Fibroblast of lung (primary cell): ENCODE data around the gene PDE10A. TPM values are rescaled to one million over a fixed set of nuclear protein-coding genes. Genes with fewer than 3 reads are reported as not detected.

ENCODE experiments used
- DNase-seq, 2 donors: peaks; one replicate each; pipeline versions ENCODE4 v3.0.0 to v3.0.0-alpha.2; 2010; ENCODE audit warnings: low read depth in 2 of 2
- H2AFZ ChIP-seq: 2 replicates; pipeline ENCODE4 v1.5.1; 2012; ENCODE audit warnings: low read length, control low read depth, inconsistent platforms
- H3K27ac ChIP-seq: 2 replicates; pipeline ENCODE4 v1.5.1; 2011; ENCODE audit warnings: low read length, control low read depth; ENCODE audit not compliant: insufficient read depth
- H3K27me3 ChIP-seq: 2 replicates; pipeline ENCODE4 v1.5.1; 2011; ENCODE audit warnings: mild to moderate bottlenecking, low read length; ENCODE audit not compliant: control insufficient read depth, insufficient read depth
- H3K36me3 ChIP-seq: 2 replicates; pipeline ENCODE4 v1.5.1; 2011; ENCODE audit warnings: low read length; ENCODE audit not compliant: control insufficient read depth, insufficient read depth
- H3K4me1 ChIP-seq: 2 replicates; pipeline ENCODE4 v1.5.1; 2011; ENCODE audit warnings: low read length; ENCODE audit not compliant: control insufficient read depth, insufficient read depth; ENCODE audit errors: extremely low read depth
- H3K4me2 ChIP-seq: 2 replicates; pipeline ENCODE4 v1.5.1; 2011; ENCODE audit warnings: low read length, control low read depth; ENCODE audit not compliant: insufficient read depth; ENCODE audit errors: extremely low read depth
- H3K4me3 ChIP-seq, 4 experiments: fragments of 200-600 bp in 1 of 4; sonication (generic) in 1 of 4; replicated peaks in 1 of 4; 2 replicates each; pipeline ENCODE4 v1.5.1; 2011 to 2016; ENCODE audit warnings: low read length in 4 of 4, low read depth in 3 of 4, mild to moderate bottlenecking in 3 of 4, control low read depth in 2 of 4, inconsistent platforms in 1 of 4, mixed read lengths in 1 of 4; ENCODE audit not compliant: insufficient read depth in 1 of 4; ENCODE audit errors: control extremely low read depth in 1 of 4
- H3K79me2 ChIP-seq: 2 replicates; pipeline ENCODE4 v1.5.1; 2012; ENCODE audit warnings: mild to moderate bottlenecking, low read length, inconsistent platforms; ENCODE audit not compliant: control insufficient read depth, insufficient read depth
- H3K9ac ChIP-seq: 2 replicates; pipeline ENCODE4 v1.5.1; 2011; ENCODE audit warnings: mild to moderate bottlenecking, low read length, control low read depth; ENCODE audit not compliant: insufficient read depth
- H3K9me3 ChIP-seq: 2 replicates; pipeline ENCODE4 v1.5.1; 2012; ENCODE audit warnings: low read depth, low read length; ENCODE audit not compliant: control insufficient read depth, insufficient read depth
- H4K20me1 ChIP-seq: 2 replicates; pipeline ENCODE4 v1.5.1; 2011; ENCODE audit warnings: low read length; ENCODE audit not compliant: control insufficient read depth, insufficient read depth; ENCODE audit errors: extremely low read depth
- EZH2 ChIP-seq: IDR thresholded peaks from 2 replicates; pipeline ENCODE4 v1.5.1; 2012; ENCODE audit warnings: low read length, control low read depth, mild to moderate bottlenecking; ENCODE audit errors: missing control alignments
- polyA plus RNA-seq, 2 donors: library from polyadenylated mRNA; depleted of rRNA in 1 of 2; stranded (reverse) in 1 of 2; unstranded in 1 of 2; fragments of >200 nt; gene quantifications; 2 replicates each; pipeline ENCODE4 v1.2.1, GENCODE V29; 2011 to 2012; ENCODE audit warnings: missing spikeins in 1 of 2
- total RNA-seq: library from RNA; depleted of rRNA; stranded (reverse); fragments of >200 nt; gene quantifications from 2 replicates; pipeline ENCODE4 v1.2.1, GENCODE V29; 2014
- TF ChIP-seq, protein P1 (sequence below), 2 donors: IDR thresholded peaks in 1 of 2; conservative IDR thresholded peaks in 1 of 2; 1 replicate in 1 of 2; 2 replicates in 1 of 2; pipeline ENCODE4 v1.5.1; 2011 to 2012; ENCODE audit warnings: low read length in 2 of 2, control low read depth in 1 of 2, inconsistent platforms in 1 of 2, low read depth in 1 of 2, mild to moderate bottlenecking in 1 of 2

Gene PDE10A
- total and polyA plus RNA-seq, 2 donors (not counting 1 experiment from before 2014, with no cell fraction given): under 0.01 to 0.19 TPM

DNA sequence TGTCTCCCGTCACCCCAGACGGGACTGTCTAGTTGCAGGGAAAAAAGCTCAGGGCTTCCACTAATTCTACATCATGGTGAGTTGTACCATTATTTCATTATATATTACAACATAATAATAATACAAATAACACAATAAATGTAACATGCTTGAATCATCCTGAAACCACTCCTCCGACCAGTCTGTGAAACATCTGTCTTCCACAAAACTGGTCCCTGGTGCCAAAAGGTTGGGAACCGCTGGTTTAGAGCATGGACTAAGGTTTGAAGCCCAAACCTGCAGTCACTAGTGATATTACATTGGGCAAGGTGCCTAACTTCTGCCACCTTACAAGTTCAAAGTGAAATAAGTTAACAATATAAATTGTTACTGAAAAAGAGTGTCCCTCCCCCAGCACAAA, 175.7 kb downstream of the PDE10A start:
- Histone ChIP-seq H2AFZ (no peak overlapping the region), H3K79me2 (no peaks in the 10 kb centered on the region), H3K9ac (no peak overlapping the region), H3K27me3 (no peaks in the 10 kb centered on the region), H3K4me2 (no peak overlapping the region), H3K27ac (no peak overlapping the region), H4K20me1 (no peaks in the 10 kb centered on the region), H3K36me3 (no peaks in the 10 kb centered on the region), H3K4me3 (no peak overlapping the region), H3K4me1 (no peaks in the 10 kb centered on the region), H3K9me3 (no peaks in the 10 kb centered on the region)
- DNase-seq: peak in 1 of 2 donors; percentile 0
- TF ChIP-seq EZH2: no peak
- TF ChIP-seq, protein P1, sequence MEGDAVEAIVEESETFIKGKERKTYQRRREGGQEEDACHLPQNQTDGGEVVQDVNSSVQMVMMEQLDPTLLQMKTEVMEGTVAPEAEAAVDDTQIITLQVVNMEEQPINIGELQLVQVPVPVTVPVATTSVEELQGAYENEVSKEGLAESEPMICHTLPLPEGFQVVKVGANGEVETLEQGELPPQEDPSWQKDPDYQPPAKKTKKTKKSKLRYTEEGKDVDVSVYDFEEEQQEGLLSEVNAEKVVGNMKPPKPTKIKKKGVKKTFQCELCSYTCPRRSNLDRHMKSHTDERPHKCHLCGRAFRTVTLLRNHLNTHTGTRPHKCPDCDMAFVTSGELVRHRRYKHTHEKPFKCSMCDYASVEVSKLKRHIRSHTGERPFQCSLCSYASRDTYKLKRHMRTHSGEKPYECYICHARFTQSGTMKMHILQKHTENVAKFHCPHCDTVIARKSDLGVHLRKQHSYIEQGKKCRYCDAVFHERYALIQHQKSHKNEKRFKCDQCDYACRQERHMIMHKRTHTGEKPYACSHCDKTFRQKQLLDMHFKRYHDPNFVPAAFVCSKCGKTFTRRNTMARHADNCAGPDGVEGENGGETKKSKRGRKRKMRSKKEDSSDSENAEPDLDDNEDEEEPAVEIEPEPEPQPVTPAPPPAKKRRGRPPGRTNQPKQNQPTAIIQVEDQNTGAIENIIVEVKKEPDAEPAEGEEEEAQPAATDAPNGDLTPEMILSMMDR (conservative IDR thresholded peaks at IDR 0.05 in 1 of 2, IDR thresholded peaks at IDR 0.05 in 1 of 2; ENCODE audit: low read depth in 1 of 2, low read length in 2 of 2): no peak

DNA sequence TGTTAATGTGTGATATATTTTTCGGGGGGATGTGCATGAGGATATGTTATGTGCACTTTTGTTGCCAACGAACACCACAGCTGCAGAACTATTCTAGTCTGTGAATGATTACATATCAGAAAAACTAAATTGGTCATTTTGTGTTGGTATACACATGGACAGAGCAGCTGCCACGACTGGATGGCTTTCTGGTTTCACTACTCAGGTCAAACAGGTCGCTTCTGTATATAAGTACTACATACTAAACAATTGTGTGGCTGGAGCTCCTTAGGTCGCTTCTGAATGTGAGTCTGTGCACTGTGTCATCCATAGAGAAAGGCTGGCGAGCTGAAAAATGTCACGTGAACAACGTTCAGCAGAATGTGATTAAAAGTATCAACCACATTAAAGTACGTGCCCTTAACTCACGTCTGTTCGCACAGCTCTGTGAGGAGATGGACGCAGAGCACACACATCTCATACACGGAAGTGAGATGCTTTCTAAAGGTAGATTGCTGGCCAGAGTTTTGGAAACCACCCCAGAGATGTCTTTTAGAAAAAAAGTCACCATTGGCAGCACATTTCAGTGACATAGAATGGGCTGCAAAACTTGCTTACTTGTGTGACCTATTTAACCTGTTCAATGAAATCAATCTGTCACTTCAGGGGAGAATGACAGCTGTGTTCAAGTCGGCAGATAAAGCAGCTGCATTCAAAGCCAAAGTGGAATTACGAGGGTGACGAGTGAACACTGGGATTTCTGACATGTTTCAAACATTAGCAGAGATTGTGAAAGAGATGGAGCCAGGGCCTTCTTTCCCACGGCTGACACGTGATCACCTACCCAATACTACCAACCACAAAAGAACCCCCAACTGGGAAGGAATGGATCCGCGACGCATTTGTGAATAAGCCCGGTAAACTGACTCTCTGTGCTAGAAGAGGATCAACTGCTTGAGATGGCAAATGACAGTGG, 176.6 kb downstream of the PDE10A start:
- no peak overlapping the region for H3K4me3 ChIP-seq
- H3K36me3 ChIP-seq: no peaks in the 10 kb centered on the region
- H3K9me3 ChIP-seq: no peaks in the 10 kb centered on the region
- H3K4me2 ChIP-seq: no peak overlapping the region
- H4K20me1 ChIP-seq: no peaks in the 10 kb centered on the region
- no peak overlapping the region for H3K27ac ChIP-seq
- DNase-seq: no peak
- H2AFZ ChIP-seq: no peak overlapping the region
- no peaks in the 10 kb centered on the region for H3K4me1 ChIP-seq
- no peak overlapping the region for H3K9ac ChIP-seq
- H3K27me3 ChIP-seq: no peaks in the 10 kb centered on the region
- no peak for TF ChIP-seq EZH2
- TF ChIP-seq, protein P1 (conservative IDR thresholded peaks at IDR 0.05 in 1 of 2, IDR thresholded peaks at IDR 0.05 in 1 of 2; ENCODE audit: low read depth in 1 of 2, low read length in 2 of 2): no peak
- no peaks in the 10 kb centered on the region for H3K79me2 ChIP-seq

DNA sequence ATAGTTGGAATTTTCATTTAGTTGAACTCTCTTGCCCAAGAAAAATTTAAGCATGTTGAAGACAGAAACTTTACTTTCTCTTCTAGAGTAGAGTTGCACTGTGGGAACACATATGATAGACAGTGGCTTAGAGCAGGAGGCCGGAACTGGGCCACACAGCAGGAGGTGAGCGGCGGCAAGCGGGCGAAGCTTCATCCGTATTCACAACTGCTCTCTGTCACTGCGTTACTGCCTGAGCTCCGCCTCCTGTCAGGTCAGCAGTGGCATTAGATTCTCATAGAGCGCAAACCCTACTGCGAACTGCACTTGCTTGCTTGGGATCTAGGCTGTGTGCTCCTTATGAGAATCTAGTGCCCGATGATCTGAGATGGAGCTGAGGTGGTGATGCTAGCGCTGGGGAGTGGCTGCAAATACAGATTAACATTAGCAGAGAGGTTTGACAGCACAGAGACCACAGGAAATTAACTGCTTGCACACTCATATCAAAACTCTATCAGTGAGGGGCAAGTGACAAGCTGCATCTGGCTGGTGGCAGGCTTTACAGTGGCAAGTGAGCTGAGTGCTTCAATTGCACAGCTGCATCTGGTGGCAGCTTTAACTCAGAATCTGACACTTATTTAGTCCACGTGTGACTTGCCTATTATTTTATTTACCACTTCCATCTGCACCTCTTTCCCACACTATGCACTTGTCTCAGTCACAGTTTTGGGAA, 178.7 kb downstream of the PDE10A start:
- H3K4me3 ChIP-seq: no peak overlapping the region

More for the DNA sequence above, 178.7 kb downstream of the PDE10A start:
- H3K27me3 ChIP-seq: no peaks in the 10 kb centered on the region
- TF ChIP-seq, protein P1 (conservative IDR thresholded peaks at IDR 0.05 in 1 of 2, IDR thresholded peaks at IDR 0.05 in 1 of 2; ENCODE audit: low read depth in 1 of 2, low read length in 2 of 2): no peak
- no peak for TF ChIP-seq EZH2
- no peaks in the 10 kb centered on the region for H3K4me1 ChIP-seq
- H3K9me3 ChIP-seq: no peaks in the 10 kb centered on the region
- H3K36me3 ChIP-seq: no peaks in the 10 kb centered on the region
- H2AFZ ChIP-seq: no peak overlapping the region
- H3K27ac ChIP-seq: no peak overlapping the region
- no peak overlapping the region for H3K9ac ChIP-seq
- no peaks in the 10 kb centered on the region for H4K20me1 ChIP-seq
- H3K79me2 ChIP-seq: no peaks in the 10 kb centered on the region
- no peak overlapping the region for H3K4me2 ChIP-seq
- DNase-seq: no peak
